VCaP (cell line): ENCODE results near the gene LGR4.
"Not testable (repeated sequence)": the region's sequence is repeated elsewhere in the genome, so short reads cannot be mapped to it uniquely, and the experiment has no call there.

Experiments
- H3K27ac ChIP-seq: fragments of 450-650 bp; 2 replicates; pipeline ENCODE4 v1.5.1; 2017
- CTCF ChIP-seq: fragments of 450-650 bp; conservative IDR thresholded peaks from 2 replicates; pipeline ENCODE4 v1.5.1; 2017; ENCODE audit warnings: mild to moderate bottlenecking, moderate library complexity

LGR4 gene

GRCh38 chr11:27472398-27473016 lies at the start of gene LGR4:
TSS of gene LGR4 (minus strand) at chr11:27472790. CDS start at chr11:27472302, 488 bp downstream.
- peak within 1 kb of the TSS; percentile 92 for H3K27ac ChIP-seq
- TF ChIP-seq CTCF, result no peak

DNA sequence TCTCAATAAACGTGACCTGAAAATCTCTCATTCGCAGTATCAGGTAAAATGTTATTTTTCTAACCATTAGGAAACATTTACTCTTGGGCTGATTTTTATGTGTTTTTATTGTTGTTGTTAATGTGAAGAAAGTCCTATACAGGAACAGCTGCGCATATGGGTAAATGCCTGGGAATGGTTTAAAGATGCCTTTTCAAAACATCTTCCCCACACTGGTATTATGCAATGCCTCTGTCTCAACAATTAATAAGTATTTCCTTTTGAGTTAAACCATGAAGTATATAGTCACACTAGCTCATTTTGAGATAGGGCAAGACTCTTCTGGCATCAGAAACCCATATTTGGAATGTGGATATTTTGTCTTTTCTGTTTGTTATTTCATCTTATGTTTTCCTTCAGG lies 47.6 kb upstream of the LGR4 start:
- H3K27ac ChIP-seq, result no peak overlapping the region
- no peak for TF ChIP-seq CTCF

- no peak overlapping the region for H3K27ac ChIP-seq
- TF ChIP-seq CTCF, result no peak
Measured at GRCh38 chr11:27518518-27518917, 45.9 kb upstream of the LGR4 start.

GRCh38 chr11:27517490-27517889 lies 44.9 kb upstream of the LGR4 start:
- not testable (repeated sequence) for H3K27ac ChIP-seq

GRCh38 chr11:27514558-27514957 lies 42.0 kb upstream of the LGR4 start:
- H3K27ac ChIP-seq, result peak overlapping the region; percentile 40

GRCh38 chr11:27514076-27514475 lies 41.5 kb upstream of the LGR4 start:
- H3K27ac ChIP-seq, result peak overlapping the region; percentile 40
- no peak for TF ChIP-seq CTCF

More at GRCh38 chr11:27514558-27514957, 42.0 kb upstream of the LGR4 start:
- TF ChIP-seq CTCF, result no peak

- no peak overlapping the region for H3K27ac ChIP-seq
- TF ChIP-seq CTCF, result no peak
Measured at GRCh38 chr11:27513389-27513788, 40.8 kb upstream of the LGR4 start.

DNA sequence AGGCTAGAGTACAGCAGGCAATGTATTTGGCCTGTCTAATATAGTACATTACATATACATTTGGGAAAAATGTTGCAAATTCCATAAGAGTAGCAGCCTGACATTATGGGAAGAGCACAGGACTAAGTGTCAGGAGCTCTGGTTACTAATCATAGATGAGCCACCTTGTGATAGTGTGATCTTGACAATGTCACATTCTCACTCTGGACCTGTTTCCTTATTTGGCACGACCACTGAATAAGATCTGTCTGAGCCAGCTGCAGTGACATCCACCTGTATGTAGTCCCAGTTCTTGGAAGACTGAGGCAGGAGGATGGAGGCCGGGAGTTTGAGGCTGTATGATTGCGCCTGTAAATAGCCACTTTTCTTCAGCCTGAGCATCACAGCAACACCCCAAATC lies 39.6 kb upstream of the LGR4 start:
- H3K27ac ChIP-seq, result no peak overlapping the region
- TF ChIP-seq CTCF, result no peak
